Stimulated activated CD4-positive, alpha-beta T cell treated with anti-CD3 and anti-CD28 coated beads, Interleukin-12 subunit alpha, Interleukin-12 subunit beta, amount 100 ng/mL, for 24 hours (primary cell): ENCODE measurements around the gene PPARA.

Experiments
- DNase-seq, 2 experiments: peaks; one replicate each; pipeline ENCODE4 v3.0.0-alpha.2; 2020; ENCODE audit warnings: low read depth in 2 of 2

Gene PPARA

DNA sequence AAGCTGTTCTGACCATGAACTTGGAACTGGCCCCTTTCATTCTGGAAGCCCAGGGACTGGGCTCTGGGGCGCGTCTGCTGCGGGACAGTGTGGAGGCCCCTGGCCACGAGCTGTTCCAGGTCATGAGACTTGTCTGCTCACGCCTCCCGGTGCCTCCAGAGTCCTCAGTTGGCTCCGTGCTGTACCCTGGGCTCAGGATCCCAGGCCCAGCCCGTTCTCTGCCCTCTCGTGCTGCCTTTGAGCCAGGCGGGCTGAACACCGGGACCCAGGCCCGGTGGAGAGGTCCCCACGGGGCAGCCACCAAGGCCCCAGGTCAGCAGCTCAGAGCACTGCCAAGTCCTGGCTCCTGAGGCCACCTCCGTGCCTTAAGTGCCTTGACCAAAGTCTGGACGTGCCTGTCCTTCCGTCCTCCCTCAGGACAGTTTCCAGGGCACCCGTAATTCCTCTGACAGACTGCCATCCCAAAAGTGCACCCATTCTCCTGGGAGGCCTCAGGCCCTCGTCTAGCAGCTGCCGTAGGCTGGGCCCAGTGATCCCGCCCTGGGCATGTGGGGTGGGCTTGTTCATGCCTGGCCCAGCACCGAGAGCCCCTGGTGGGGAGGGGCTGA lies 36.3 kb upstream of the PPARA start:
- no peak for DNase-seq

DNA sequence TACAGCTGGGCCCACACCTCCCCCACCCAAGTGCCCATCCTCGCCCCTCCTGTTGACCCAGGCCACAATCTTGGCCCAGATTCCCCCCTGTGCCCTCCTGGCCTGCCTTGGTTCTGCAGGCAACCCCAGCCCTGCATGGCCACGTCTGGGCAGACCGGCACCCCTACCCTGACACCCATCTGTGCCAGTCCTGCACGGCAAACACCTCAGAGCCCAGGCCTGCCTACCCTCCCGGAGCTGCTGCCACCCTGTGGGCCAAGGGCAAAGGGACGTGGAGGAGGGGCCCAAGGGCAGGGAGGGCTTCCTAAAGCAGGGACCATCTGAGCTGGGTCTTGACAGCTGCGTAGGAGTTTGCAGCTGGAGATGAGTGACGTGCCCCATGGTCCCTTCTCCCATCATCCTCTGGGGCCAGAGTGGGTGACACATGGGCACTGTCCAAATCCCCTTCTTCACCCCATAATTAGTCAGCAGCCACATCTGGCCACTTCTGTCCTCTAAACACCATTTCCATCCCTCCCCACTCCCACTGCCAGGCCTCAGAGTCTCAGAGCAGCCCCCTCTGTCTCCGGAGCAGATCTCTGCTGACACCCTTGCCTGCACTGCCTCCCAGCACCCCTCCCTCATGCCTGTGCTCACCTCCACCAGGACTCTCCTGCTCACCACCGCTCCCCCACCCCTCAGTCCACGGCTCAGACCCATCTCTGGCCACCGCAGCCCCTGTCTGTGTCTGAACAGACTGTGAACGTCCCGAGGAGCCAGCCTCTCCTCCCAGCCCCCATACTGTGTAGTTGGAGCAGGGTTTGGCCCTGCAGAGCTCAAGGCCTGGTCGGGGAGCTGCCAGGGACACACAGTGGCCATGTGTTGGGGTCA lies 35.6 kb upstream of the PPARA start:
- DNase-seq: no peak

DNA sequence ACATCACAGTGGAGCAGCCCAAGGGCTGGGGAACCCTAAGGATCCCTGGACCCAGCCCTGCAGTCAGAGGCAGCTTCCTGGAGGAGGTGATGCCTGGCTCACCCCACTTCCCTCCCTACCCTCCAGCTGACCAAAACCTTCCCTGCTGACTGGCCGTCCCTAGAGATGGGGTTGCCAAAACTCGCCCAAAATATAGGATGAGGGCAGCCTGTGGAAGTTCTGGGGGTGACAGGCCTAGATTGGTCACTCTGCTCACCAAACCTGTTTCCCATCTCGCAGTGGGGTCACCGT lies 35.0 kb upstream of the PPARA start:
- no peak for DNase-seq

DNA sequence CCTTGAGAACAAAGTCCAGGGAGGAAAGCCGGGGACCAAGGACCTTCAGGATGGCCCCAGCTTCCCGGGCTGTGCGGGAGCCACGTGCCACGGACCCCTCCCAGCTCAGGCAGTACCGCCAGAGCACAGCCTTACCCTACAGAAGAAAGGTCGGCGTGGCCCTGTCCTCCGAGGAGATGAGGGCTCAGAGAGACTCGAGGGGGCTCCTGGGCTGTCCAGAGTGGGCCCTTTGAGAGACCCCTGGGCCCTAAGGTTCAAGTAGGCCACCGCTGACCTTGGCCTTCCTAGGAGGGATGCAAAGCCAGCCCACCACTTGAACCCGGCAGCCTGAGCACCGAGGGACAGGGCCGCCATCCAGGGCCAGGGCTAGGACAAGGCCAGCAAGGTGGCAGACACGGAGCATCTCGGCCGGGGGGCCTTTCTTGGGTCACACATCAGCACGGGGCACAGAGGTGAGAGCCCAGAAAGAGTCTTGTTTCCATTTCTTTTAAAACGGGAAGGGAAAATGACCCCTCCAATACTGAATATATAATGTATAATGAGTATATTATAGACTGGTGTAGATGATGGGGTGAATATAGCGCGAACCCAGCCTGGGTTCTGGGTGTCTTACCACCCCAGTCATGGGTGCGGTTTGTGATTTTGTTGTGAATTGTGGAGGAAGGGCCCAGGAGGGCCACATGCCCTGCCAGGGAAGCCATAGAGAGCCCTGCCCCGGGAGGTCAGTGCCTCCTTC lies 34.4 kb upstream of the PPARA start:
- no peak for DNase-seq

DNA sequence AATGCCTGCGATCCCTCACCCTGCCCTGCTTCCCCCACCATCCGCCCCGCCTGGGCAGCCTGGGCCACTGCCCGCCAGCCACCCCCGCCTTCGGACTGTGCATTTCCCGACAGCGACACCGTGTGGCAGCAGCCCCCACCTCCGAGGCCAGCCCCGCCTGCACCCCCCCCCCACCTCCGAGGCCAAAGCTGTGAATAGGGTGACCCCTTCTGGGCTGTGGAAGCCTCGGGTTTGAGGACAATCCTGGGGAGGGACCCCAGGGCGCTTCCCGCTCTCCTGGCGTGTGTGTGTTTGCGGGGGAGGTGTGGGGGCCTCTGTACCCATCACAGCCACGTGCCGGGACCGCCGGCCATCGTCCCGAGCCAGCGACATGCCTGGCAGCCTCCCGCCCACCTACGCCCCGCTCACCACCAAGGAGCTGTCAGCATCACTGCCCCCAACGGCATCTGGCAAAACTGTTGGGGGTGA lies 33.8 kb upstream of the PPARA start:
- peak; percentile 62 to 85 for DNase-seq

DNA sequence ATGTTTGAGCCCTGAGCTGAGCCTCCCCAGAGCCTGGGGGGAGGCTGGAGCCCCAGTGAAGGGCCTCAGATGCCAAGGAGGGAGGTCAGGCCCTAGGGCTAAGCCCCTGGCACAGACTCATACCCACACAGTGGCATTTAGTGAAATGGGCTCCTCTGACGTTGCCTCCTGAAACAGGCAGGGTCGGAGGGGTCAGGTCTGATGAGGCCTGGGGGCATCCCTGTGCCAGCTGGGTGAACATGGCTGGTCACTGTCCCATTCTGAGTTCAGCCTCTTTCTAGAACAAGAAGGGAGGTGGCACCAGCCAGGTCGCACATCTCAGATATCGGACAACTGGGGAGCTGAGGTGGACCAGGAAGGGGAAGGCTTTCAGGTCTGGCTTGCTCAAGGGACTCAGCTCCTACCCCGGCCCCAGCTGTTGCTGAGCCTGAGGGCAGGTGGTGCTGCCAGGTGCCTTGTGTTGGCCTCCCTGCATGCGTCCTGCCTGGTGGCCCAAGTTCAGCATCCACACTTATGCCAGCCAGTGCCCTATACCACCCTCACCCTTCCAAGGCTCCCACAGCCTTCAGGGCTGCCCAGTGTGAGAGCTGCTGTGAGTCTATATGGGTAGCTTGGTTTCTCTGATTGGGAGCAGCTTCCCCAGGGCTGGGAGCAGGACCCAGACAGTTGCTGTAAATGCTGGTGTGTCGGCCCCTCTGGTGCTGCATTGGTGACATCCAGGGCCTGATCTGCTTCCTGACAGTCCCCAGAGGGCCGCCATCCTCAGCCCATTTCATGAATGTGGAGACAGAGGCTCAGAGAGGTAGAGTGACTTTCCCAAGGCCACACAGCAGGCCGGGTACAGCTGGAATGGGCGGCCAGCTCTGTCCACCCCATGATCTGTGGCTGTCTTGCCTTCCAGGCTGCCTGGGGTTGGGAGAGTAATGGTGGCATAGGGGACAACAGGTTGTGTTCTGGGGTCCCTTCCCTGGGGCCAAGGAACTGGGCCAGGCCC lies 32.8 kb upstream of the PPARA start:
- no peak for DNase-seq

DNA sequence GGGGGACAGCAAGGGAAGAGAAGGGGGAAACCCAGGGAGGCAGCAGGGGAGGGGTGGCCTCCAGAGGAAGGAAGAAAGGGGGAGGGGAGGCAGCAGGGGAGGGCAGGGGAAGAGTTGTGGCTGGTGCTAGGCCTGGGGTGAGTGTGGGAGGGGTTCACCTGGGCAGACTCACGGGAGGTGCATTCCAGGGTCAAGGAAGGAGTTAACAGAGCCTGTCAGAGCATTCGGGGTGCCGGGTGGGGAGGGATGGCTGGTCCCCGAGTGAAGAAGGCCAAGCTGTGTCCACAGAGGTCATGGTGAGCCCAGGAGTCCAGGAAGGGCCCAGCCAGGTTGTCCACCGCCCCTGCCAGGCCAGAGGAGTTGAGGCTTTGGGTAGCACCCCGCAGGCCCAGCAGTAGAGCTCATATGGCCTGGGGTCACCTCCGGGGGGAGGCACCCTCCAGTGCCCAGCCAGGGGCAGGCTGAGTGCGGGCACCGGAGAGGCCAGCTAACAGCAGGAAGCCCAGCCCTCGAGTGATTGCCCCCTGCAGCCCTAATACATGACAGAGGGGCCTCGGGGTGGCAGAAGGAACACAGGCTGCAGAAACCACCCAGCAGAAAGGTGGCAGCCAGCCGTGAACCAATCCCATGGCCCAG lies 31.1 kb upstream of the PPARA start:
- no peak for DNase-seq

DNA sequence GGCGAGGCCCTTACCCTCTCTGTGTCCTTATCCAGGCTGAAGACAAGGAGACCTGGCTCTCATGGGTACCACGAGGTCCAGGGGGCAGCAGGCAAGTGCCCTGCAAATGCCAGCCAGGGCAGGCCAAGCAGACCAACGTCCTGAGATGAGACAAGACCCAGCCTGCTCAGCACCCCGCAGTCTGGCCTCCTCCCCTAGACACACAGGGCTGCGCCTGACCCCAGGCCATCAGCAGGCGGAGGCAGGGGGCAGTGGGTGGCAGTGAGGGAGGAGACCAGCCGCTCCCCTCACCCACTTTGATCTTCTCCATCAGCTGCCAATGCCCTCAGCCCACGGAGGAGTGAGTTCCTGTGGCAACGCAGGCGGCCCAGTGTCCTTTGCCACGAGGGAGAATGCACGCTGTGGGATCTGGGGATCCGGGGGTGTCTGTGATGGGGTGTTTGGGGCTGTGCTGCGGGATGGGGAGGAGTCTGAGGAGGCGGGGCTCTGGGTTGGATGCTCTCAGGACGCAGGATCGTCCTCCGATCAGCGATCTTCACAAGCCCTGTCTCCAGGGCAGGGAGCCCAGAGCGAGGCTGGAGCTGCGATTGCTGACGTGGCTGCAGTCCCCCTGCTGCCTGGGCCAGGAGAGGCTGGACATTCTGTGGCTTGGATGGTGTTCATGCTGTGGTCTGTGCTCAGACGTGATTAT lies 30.5 kb upstream of the PPARA start:
- no peak for DNase-seq

DNA sequence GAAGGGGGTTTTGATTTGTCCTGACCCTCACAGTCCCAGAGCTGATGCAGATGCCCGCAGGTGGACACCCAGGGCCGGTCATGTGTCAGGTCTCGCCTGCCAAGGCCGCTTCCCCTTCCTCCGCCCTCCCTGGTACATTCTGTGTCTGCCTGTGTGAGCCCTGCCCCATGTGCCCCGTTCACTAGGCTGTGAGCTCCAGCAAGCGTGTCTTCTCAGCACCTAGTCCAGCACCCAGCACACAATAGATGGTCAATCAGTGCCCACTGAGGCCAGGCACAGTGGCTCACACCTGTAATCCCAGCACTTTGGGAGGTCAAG lies 29.9 kb upstream of the PPARA start:
- DNase-seq: no peak

DNA sequence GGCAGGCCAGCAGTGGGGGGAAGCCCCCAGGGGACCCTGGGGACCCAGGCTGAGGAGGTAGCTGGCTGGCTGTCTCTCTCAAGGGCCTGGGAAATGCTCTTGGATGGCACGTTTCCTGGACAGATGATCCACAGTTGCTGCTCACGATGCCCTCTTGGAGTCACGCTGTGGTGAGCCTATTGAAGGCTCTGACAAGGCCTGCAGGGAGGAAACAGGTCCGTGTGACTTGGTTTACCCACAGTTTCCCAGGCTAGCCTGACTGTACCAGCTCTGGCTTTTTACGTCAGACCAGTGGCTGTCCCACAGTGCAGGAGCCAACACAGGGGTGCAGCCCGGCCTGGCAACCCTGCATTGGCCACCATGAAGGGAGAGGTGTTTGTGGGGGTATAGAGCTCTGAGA lies 29.2 kb upstream of the PPARA start:
- DNase-seq: no peak

DNA sequence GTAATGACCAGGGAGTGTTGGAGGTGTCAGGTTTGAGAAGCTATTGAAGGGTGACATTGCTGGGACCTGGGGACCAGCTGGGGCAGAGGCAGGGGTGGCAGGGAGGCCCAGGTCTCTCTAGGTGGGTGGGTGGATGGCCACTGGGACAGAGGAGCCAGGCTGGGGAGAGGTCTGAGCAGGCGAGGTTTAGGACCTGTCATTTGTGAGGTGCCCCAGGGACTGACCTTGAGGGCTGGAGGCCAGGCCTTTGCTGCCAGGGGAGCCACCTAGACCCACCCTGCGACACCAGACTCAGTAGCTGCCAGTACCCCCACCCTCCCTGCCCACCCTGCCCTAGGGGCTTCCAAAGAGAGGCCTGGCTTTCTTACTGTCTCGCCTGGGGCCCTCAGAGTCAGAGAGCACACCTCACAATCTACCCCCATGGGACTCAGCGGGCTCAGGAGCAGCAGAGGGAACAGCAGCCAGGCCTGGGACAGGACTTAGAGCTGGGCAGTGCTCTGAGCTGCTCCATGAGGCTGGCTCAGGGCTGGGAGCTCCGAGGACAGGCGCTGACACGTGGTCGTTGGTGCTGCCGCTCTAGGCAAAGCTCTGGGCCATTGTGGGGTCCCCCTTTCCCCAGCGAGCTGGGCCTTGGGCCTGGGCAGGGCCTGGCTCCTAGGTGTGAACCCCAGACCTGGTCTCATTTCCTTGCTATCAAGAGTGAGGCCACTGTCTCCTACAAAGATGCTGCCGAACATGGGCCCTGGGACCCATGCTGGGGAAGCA lies 28.6 kb upstream of the PPARA start:
- DNase-seq: no peak

DNA sequence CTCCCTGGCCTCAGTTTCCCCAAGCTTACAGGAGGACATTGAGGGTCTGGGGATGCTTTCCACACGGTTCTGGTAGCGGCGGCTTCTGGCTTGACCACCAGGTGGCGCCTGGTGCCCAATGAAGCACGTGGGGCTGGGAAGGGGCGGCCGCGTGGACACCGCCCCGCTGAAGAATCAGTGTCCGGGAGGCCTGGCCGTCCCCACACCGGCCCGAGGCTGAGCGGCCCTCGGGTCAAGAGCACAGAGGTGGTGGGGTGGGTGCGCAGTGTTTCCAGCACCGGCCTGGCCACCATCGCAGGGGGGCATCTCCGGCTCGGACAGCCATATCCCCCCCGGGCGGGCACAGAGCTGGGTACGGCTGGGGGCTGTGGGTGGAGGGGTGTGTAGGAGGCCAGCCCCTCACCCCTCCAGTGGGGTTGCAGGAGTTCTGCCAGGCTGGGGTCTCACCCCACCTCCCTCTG lies 27.8 kb upstream of the PPARA start:
- peak; percentile 55 to 74 for DNase-seq

DNA sequence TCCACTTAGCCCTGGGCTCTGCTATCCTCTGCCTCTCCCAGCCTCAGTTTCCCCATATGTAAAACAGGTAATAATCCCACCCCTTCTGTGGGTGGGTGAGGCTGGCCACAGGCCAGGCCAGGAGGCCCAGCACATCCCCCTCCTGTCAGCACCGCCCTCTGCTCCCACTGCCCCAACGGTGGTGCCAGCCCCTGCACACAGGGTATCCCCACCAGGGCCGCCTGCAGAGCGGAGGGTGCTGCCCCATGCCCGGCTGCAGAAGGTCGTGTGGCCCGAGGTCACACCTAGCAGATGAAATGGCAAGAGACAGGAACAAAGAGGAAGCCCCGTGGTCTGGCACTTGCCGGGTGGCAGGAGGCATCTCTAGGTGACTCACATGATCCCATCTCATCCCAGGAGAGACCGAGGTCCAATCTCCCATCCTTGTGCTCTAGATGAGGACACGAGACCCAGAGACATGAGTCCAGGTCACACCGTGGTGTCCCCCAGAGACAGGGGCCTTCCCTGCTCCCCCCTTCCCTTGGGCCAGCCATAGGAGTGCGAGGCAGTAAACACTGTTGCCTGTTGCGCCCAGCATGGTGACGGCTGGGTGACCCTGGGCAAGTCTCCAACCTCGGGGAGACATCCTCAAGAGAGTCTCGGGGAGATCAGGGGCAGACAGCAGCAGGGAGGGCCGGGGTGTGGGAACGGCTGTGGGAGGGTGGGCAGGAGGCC lies 27.2 kb upstream of the PPARA start:
- no peak for DNase-seq

DNA sequence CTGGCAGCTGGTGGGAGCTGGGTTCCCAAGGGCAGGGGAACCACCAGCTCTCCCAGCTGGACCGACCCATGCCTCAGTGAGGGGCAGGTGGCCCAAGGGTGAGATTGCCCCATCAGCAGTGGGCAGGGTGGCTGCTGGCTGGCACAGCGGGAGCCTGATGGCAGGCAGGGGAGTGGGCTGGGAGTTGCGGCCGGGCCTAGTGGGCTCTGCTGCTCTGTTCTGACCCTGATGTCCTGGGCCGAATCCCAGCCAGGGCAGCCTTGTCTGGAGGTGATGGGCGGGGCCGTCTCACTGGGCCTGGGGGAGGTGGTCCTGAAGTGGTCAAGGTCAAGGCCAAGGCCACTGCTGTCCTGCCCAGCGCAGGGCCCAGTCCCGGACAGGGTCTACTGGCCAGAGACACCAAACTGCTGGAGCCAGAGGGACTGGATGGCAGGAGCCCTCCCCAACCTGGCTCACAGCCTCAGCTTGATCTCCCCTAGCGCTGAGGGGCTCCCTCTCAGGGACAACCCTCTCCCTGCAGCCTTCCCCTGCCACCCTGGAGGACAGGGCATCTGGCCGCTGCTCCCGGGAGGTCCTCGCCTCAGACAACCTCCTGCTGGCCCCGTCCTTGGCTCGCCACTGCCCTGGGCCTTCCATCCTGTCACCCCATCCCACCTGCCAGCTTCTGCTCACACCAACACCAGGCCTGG lies 26.5 kb upstream of the PPARA start:
- no peak for DNase-seq

DNA sequence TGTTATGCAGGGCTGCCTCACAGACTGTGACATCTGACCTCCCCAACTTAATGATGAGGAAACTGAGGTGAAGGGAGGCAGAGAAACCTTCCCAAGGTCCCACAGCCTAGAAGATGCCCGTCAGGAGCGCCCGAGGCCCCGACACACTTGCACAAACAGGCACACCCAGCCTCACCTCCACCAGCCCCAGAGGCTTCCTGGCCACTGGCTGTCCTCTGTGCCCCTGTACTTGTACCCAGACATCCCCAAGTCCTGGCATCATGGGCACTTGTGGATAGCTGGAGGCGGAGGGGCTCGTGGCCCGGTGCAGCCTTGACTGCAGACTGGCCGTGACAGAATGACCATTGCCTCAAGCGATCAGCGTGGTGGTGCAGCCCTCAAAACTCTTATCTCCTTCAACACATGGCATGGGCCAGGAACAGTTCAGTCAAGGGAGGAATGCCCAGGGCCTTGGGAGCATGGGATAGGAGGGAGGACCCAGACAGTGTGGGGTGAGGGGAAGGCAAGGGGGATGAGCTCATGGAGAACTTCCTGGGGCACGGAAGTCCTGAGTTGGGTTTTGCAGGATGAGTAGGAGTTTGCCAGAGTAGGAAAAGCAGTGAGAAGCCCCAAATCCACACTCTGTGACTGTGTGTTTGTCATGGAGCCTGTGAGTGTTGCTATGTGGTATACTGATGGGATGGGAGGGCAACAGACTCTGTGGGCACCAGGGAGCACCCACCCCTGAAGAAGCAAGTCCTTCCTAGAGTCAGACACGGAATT lies 25.8 kb upstream of the PPARA start:
- DNase-seq: no peak

DNA sequence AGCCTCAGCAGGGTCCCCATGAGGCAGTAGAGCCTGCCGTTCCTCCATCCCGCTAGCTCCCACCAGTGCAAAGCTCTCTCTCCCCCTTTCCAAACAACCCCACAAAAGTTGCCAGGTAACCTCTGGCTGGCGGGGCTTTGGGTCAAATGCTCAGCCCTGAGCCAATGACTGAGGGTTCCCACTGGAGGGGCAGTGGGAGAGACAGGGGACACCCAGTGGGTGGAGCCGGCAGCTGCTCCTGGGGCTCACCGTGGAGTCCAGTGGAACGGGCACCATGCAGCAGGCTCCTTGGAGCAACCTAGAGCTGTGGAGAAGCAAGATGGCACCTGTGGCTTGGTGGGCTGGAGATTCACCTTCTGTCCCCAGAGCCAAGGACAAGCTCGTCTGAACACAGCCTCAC lies 25.0 kb upstream of the PPARA start:
- no peak for DNase-seq

DNA sequence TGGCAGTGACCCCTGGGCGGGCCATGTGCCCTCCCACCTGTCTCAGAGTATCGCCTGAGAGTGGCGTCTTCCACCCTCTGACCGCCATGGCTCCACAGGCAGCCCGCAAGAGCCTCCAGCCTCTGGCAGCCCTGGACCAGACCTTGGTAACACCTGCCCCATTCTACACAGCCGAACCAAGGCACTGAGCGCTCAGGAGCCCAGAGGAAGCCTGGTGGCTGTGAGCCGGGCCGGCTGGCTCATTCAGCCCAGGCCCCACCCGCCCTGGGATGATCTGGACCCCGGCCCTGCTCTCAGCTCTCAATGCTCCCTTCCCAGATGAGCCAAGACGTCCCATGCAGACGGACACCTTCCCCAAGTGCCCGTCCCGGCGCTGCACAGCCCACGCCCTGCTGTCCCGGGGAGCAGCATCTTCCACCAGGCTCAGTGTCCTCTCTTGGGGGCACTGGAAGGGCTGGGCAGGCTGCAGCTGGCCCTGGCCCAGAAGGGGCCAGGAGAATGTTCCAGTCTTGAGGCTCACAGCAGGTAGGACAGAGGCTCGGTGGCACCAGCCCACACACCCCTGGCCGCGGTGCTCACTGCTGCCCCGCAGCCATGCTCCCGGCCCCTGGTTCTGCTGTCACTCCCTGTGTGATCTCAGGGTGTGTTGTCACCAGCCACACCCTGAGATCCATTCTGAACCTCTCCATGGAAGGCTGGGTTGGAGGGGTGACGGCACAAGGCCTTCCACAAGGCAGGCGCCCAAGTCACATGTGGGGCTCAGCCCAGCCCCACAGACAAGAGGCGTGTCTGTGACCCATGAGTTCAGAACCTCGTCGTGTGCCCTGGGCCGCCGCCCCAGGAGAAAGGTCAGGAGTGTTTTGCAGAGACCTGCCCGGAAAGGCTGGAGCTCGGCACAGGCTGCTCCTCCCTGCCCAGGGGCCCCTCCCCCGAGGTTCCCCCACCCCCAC lies 24.2 kb upstream of the PPARA start:
- no peak for DNase-seq
